Measurements from ENCODE around the gene LAMC3.

The LAMC3 gene

DNA sequence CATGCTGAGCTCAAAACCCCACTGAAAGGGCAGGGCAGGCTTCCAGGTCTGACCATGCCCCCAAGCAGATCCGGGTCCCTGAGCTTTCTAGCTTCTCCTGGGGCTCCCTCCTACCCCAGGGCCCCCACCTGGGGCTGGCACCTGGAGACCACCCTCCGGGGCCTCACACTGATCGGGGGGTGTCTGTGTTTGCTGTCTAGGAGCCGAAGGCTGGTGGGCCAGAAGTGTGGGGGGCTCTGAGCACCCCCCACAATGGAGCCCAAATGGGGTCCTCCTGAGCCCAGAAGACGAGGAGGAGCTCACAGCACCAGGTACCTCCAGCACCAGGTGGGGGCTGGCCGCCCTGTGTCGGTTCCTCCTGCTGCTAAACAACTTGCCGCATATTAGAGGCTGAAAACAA lies 39.8 kb downstream of the LAMC3 start:
- no peak for DNase-seq

DNA sequence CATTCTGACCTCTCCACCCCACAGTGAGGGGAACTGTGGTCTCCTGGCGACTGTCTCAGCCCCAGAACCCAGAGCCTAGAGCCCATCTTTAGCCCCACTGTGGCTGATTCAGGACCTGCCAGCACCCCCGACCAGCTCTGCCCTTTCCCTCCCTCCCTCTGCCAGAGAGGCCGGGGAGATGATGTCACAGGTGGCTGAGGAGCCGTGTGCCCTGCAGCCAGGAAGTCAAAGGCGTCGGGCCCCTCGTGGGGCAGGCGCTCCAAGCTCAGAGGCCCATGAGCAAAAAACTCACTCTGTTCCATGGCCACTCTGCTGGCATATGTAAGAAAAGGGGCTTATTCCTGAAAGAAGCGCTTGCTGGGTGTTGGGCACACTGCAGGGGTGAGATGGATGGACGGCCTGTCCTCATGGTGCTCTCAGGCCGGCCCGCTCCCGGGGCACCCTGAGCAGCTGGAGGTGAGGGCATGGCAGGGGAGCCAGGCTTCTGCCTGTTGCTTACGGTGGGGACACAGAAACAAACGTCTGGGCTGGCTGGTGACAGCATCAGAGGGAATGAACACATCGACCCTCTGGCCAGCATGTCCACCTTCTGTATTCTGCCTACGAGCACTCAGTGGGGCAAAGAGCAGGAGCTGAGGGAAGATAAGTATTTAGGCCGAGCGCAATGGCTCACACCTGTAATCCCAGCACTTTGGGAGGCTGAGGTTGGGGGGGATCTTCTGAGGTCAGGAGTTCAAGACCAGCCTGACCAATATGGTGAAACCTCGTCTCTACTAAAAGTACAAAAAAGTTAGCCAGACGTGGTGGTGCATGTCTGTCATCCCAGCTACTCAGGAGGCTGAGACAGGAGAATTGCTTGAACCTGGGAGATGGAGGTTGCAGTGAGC lies 41.1 kb downstream of the LAMC3 start:
- no peak for DNase-seq

DNA sequence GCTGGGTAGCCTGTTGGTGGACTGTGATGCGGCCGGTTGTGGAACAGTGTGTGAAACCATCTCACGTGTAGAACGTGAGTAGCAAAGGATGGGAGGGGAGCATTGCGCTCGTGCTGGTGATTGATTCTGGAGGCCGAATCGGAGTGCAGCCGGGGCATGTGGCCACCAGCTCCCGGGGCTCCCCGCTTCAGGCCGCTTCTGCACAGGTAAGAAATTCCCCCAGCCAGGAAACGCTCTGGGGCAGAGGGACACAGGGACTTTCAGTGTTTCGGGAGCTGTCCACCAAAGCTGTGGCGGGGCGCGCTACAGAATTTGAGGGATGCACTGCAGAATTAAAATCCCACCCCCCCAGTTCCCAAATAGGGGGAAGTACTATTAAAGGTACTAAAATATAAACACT lies 41.9 kb downstream of the LAMC3 start:
- DNase-seq = no peak

DNA sequence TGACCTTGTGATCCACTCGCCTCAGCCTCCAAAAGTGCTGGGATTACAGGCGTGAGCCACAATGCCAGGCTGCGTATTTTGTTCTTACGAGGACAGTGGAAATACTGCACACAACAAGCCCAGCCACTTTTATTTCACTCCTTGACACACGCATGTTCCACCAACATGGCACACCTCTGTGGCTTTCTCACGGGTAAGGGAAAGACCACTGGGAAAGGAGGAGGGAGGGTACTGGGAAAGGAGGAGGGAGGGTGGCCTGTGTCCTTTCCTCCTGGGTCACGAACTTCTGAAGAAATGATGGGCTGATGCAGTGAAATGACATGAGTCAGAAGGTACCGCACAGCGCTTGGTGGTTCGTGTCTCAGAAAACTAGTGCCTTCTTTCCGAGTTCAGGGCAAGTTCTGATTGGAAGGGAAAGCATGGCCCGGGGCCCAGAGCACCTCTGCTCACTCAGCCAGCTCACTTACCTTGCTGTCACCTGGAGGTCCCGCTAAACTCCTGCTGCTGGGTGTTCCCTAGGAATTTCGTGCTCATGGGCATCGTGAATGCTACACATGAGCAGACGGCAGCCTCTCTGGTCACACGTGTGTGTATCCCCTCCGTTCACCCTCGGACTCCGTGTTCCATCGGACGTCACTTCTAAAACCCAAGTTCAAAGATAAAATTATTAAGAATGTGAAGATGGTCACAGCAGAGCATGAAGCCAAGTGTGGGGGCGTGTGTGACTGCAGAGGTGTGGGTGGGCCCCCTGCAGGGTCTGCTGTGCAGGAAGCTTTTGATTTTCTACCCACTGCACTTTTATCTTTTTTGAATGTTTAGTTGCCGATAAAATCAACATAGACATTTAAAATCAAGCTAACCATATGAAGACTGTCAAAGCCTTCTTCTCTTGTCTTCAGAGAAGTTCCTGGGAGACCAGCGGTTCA lies 42.9 kb downstream of the LAMC3 start:
- no peak for DNase-seq

DNA sequence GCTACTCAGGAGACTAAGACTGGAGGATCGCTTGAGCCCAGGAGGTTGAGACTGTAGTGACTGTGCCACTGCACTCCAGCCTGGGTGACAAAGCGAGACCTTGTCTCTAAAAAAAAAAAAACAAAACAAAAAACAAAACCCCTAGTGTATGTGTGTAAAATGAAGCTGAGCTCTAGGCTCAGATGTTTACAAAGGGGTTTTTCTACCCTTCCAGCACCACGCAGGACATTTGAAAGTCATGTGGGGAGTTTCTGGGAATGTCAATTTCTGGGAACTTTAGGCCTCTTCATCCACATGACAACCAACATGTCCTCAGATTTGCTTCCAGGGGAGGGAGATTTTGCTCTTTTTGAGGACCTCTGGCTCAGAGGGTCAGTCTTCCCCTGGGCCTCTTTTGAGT lies 44.9 kb downstream of the LAMC3 start:
- DNase-seq = no peak

DNA sequence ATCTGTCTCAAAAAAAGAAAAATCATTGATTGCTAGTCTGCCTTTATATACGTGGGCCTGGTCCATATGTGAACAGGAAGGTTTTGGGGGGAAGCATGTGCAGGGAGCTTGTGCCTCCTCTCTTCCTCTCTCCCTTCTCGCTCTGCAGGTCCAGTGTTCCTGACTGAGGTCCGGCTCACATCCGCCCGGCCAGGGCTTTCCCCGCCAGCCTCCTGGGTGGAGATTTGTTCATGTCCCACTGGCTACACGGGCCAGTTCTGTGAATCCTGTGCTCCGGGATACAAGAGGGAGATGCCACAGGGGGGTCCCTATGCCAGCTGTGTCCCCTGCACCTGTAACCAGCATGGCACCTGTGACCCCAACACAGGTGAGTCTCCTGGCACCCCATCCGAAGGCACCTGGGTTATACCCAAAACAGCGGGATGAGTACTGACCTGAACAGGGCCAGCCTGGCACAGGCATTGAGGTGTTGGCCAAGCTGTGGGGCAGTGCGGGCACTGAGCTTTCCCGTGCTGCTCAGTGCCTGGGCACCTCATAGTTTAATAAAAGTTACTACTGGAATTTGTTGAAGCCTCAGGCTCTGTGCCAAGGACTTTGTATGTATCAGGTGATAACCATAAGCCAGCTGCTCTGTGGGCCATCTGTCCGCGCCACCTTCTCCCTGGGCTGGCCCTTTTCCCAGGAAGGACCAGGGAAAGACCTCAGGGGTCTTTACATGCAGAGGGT lies 48.0 kb downstream of the LAMC3 start:
- DNase-seq = no peak

DNA sequence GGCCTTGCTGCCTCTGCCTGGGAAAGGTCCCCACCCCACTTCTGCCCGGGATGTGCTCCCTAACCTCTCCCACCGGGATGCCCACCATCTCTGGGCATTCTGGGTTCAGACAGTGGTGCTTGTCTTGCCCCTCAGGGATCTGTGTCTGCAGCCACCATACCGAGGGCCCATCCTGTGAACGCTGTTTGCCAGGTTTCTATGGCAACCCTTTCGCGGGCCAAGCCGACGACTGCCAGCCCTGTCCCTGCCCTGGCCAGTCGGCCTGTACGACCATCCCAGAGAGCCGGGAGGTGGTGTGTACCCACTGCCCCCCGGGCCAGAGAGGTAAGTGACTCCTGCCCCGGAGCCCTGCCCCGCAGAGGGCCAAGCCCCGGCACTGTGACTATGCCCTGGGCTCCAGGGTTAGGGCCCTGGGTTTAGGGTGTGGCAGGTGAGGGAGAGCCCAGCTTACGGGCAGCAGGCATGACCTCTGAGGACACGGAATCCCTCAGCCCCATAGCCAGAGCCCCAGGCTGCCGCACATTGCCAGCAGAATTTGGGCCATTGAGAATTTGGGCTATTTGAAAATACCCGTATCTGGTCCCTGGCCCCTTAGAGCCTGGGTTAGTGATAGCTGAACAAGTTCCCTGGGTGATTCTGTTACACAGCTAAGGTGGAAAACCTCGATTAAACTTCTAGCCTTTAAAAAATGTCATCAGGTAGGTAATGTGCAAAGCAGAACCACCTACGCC lies 52.1 kb downstream of the LAMC3 start:
- DNase-seq = no peak

DNA sequence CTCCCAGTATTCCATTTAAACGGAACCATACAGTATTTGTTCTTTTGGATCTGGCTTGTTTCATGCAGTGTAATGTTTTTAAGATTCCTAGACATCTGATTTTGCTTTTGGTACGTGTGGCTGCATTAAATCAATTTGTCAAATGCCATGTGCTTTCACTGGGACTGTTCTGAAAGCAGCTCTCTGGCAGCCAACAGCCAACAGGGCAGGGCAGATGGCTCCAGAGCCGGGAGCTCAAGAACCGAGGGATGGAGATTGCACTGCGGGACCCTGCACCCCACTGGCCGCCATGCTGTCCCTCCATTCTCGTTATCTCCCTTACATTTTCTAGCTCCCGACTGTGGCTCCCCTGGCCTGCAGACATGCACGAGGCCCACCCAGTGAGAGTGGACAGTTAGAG lies 54.0 kb downstream of the LAMC3 start:
- no peak for DNase-seq

DNA sequence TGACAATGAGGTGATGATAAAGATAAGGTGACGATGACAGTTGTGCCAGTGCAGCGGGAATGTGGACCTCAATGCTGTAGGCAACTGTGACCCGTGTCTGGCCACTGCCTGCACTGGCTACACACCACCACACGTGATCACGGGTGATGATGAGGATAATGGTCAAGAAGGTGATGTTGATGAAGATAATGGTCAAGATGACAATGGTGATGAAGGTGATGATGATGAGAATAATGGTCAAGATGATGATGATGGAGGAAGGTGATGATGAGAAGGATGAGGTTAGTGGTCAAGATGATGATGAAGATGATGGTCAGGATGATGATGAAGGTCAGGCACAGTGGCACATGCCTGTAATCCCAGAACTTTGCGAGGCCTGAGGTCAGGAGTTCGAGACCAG lies 56.6 kb downstream of the LAMC3 start:
- no peak for DNase-seq

DNA sequence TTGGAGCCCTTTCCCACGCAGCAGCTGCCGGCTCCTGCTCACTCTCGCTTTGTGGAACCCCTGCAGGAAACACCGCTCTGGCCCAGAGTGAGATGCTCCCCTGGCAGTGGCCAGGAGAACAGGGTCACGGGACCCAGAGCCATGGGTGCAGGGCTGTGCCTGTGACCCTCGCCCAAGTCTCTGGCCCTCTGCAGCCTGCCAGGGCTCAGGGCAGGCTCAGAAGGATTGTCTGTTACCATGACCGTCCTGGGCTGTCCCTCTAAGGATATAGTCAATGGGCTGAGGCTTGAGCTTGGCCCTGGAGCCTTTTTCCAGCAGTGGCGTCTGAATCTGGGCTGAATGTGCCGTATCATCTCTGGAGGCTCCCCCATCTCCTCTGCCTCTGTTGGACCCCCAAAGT lies 58.7 kb downstream of the LAMC3 start:
- DNase-seq = no peak

DNA sequence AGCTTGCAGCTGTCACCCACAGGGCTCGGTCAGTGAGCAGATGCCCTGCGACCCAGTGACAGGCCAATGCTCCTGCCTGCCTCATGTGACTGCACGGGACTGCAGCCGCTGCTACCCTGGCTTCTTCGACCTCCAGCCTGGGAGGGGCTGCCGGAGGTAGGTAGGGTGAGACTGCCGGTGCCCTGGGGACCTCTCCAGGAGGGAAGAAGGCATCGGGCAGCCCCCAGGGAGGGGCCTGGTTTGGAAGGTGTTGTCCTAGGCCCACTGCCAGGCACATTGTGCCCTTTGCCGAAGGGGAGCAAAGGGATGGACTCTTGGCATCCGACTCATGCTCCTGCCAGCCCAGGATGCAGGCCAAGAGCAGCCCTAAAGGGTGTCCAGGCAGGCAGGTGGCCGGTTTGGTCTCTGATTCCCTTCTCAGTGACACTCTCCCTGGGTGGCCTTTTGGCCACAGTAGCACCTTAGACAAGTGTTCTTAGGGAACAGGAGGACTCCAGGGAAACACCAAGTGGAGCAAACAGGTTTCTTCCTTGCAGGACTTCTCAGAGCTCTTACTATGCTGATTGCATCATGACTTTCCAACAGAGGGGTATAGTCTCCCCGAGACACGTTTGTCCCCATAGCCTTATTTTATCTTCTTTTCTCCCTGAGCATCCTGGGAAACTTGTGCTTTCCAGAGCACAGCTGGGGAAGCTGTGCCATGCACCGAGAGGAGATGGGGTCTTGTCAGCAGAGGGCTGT lies 59.3 kb downstream of the LAMC3 start:
- DNase-seq = no peak

DNA sequence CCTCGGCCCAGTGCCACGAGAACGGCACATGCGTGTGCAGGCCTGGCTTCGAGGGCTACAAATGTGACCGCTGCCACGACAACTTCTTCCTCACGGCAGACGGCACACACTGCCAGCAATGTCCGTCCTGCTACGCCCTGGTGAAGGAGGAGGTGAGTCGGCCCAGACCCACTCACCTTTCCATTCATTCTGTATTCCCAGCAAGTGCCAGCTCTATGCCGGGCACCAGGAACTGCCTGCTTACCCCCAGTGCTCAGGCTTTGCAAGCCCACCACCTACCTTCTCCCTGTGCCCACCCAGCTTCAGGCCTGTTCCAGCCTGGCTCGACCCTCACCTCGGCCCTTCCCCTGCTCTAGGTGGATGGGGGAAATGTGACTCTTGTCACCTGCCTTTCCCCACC lies 60.7 kb downstream of the LAMC3 start:
- no peak for DNase-seq

DNA sequence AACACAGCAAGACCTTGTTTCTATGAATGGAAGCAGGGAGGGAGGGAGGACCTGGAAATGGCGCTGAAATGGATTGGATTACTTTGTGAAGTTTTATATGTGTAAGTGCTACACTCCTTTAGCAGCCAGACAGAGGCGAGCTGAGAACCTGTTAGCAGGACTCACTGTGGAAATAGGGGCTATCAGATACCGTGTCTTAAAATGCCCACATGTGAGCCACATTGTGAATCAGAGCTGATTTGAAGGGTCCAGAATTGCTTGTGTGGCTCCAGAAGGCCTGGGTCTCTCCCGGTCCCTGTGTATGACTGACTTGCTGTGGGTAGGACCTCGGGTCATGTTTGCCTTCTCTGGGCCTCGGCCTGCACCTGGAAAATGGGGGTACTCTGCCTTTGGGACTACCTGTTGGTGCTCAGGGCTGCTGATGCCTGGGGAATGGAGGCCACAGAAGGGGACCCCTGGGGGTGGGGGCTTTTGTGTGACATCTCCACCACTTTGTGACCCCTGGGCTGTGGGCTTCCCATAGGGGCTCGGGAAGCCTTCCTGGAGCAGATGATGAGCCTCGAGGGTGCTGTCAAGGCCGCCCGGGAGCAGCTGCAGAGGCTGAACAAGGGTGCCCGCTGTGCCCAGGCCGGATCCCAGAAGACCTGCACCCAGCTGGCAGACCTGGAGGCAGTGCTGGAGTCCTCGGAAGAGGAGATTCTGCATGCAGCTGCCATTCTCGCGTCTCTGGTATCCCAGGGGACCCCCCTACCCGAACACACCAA lies 63.3 kb downstream of the LAMC3 start:
- no peak for DNase-seq

DNA sequence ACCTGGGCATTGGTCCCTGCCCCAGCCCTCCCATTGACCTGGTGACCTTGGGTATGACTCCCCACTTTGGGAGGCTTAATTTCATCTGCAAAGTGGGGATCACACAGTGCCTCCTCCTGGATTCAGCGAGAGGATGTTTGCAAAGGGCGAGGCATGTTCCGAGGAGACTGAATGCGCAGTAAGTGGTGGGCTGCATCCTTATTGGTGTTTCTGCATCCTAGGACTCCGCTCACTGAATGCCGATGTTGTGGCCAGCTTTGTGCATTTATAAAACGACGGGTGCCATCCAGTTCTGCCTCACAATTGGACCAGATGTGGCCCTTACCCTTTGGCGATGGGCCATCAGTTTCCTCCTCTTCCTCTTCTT lies 63.9 kb downstream of the LAMC3 start:
- no peak for DNase-seq

DNA sequence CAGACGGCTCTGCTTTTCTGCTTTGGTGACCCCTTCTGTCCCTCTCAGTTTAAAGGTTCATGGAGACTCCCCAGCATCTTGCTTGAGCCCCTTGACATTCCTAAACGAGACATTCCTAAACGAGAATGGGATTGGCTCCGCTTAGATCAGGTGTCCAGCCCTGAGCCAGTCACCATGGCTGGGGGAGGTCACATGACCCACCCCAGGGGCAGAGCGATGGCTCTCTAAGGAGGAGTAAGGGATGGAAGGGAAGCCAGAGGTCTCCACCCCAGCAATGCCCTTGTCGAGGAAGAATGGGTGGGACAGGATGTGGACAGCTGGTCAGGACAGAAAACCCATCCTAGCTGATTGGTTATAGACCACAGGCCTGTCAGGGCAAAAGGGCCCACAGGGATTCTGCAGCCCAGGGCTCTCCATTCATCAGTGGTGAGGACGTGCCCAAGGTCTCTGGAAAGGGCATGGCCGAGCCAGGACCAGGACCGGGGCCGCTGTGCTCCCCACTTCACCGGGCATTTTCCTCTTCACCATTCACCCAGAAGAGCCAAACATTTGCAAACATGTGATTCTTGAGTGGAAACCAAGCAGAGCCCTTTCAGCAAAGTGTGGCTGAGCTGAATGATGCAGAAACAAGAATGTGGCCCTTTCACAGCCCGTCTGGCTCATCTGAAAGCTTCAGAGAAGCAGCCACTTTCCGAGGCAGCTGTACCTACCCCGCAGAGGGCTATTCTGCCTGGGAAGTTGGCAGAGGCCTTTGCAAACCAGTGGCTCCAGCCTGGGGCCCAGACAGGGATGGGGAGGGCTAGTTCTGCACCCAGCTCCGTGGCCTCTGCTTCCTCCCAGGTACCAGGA lies 67.6 kb downstream of the LAMC3 start:
- no peak for DNase-seq

DNA sequence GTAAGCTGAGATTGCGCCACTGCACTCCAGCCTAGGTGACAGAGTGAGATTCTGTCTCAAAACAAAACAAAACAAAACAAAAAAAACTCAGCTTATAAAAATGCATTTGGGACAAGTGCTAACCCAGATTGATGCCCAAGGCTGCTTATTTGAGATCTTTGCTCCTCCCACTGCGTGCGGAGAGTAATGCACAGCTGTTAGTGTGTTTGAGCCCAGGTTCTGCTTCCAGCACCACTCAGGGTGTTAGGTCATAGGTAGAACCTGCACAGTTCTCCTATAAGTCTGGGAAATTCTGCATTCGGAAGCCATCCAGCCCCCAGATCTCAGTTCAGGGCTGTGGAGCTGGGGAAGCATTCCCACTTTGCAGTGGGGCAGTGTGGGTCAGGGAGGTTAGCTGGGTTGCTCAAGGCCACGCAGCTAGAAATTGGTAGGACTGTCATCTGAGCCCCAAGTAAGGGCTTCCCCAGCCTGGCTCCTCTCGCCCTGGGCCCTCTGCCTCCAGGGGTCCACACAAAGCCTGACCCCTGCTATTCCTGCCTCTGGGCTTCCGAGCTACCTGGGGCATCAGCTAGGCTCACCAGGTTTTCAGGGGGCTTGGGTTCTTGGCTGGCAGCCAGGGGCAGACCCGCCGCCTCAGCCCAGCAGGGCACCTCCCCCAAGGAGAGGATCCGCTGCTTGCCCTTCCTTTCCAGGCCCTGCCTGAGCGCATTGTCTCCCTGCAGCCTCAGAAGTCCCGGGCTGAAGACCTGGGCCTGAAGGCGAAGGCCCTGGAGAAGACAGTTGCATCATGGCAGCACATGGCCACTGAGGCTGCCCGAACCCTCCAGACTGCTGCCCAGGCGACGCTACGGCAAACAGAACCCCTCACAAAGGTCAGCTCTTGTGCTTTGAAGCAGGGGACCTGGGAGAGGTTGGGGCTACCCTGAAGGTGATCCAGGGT lies 69.7 kb downstream of the LAMC3 start:
- DNase-seq = no peak

DNA sequence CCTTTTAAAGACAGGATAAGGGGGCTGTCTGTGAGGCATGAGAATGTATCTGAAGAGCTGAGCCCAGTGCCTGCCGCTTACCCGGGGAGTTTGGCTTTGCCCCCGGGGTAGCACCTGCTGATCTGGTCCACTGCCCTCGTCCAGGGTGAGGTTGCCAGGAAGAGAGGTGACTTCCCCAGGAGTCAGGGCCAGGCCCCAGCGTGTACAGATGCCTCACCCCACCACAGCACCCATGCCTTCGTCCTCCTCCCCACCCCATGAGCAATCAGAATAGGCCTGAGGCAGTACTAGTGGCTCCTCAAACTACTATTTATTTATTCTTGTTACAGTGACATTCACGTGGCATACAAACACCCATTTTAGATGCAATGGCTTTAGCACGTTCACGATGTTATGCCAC lies 71.6 kb downstream of the LAMC3 start:
- no peak for DNase-seq

DNA sequence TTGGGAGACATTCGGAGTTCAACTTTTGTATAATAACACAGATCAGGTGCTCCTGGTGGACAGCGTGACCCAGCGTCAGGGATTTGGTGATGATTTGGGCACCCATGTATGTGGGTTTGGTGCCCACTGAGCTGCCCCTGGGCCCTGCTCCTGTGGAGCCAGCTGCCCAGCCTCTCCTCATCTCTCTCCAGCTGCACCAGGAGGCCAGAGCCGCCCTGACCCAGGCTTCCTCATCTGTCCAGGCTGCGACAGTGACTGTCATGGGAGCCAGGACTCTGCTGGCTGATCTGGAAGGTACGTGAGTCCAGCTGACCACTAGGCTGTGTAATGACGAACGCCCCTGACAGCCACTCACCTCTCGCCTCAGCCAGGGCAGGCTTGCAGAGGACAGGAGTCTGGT lies 72.9 kb downstream of the LAMC3 start:
- no peak for DNase-seq

Measured in stimulated activated CD4-positive, alpha-beta T cell treated with anti-CD3 and anti-CD28 coated beads, Interleukin-4, amount 100 ng/mL, for 1 hour (primary cell).